Measurements from ENCODE around the gene PFAS.

PFAS gene

DNA sequence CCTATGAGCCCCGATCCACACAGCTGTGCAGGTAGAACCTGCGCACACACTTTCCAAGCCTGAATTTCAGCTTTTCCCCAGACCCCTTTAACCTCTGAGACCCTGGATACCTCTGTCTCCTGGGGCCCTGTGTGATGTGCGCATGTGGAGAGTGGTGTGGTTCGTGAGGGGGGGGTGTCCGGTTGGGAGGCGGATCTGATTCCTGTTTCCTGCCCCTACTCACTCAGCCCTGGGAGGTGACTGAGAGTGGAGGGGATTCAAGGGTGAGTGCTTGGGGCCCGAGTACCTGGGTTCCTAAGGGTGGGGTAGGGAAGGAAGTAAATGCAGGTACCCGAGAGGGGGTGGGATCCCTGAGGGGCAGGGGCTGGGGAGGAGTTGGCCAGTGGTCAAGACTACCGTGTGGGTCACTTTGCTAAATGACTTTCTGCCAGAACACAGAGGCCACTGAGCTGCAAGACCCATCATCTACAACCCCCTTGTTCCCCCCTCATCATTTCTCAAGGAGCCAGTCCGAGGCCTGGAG, 61.6 kb downstream of the PFAS start:
- DNase-seq, result no peak

DNA sequence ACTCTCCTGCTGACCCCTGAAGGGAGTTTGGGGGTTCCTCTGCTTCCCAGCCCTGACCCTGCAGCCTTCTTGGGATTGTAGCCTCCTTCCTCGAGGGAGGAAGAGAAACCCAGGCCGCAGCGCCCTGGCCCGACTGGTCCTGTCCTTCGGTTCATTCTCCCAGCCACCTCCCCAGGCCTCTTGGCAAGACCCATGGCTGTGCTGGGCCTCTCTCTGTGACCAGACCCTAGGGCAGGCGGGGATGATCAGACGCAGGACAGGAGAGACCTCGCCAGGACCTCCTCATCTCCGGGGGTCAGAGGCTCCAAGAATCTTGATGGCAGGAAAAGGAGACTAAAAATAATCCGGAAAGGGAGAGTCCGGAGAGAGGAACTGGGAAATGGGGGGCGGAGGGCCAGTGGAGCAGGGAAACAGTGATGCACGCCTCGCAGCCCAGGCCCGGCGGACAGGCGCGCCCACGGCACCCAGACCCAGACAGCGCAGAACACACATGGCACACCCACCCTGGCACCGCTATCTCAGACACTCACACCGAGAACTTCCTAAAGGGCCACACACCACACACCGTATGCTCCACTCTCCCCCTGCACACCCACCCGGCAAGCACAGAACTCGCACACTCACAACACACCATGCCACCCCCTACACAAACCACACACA, 62.2 kb downstream of the PFAS start:
- no peak for DNase-seq

DNA sequence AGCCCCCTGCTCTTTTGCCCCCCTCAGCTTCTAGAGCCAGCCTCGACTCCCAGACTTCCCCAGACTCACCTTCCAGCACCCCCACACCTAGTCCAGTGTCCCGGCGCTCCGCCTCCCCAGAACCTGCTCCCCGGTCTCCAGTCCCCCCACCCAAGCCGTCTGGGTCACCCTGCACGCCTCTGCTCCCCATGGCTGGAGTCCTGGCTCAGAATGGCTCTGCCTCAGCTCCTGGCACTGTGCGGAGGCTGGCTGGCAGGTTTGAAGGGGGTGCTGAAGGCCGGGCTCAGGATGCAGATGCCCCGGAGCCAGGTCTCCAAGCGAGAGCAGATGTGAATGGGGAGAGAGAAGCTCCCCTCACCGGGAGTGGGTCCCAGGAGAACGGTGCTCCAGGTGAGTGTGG, 63.2 kb downstream of the PFAS start:
- DNase-seq, result no peak

- DNase-seq, result no peak
These were observed 63.9 kb downstream of the PFAS start for GRCh38 chr17:8312726-8313600.

GRCh38 chr17:8314797-8315763, 66.0 kb downstream of the PFAS start:
- no peak for DNase-seq

DNA sequence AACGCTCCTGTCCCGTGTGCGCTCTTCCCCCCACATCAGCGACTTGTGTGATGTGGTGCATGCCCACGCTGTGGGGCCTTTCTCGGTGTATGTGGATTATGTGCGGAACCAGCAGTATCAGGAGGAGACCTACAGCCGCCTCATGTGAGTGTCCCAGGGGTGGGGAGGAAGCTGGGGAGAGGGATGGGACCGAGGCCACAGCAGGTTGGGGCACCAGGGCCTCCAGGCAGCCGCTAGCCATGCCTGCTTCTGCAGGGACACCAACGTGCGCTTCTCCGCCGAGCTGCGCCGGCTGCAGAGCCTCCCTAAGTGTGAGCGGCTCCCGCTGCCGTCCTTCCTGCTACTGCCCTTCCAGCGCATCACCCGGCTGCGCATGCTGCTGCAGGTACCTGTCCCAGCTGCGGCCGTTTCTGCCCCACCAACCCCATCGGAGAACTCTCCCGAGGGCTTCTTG, 66.7 kb downstream of the PFAS start:
- peak; percentile 46 for DNase-seq

DNA sequence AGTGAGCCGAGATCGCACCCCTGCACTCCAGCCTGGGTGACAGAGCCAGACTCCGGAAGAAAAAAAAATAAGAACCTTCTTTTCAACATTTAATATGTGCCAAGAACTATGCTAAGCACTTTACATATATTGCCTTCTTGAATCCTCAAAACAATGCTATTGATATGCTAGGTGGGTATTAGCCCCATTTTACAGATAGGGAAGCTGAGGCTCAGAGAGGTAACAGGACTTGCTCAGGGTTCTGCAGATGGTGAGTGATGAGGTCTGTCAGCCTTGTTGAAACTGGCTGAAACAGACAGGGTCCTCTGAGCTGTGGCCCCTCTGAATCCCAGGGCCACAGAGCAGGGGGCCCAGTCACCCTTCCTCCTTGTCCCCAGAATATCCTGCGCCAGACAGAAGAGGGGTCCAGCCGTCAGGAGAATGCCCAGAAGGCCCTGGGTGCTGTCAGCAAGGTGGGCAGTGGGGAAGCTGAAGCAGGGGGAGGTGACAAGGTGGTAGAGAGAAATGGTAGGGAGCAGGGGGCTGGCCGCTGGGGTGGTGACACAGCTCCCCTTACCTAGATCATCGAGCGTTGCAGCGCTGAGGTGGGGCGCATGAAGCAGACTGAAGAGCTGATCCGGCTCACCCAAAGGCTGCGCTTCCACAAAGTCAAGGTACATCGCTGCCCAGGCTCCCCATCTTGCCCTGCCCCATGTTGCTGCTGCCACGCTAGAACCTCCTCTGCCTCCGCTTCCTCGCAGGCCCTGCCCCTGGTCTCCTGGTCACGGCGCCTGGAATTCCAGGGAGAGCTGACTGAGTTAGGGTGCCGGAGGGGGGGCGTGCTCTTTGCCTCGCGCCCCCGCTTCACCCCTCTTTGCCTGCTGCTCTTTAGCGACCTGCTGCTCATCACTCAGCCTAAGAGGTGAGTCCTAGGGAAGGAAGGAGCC, 69.2 kb downstream of the PFAS start:
- DNase-seq, result no peak
